GM19025 (cell line): ENCODE results near the gene ICAM5.
"Not testable (repeated sequence)": the region's sequence is repeated elsewhere in the genome, so short reads cannot be mapped to it uniquely, and the experiment has no call there.

ENCODE experiments used
- ATAC-seq: cut with Tn5 transposase; IDR thresholded peaks from one replicate; pipeline ENCODE4 v1.9.1; 2021; ENCODE audit warnings: mild to moderate bottlenecking, low read depth, moderate library complexity; ENCODE audit not compliant: unreplicated experiment

The ICAM5 gene

GRCh38 chr19:10289836-10290356 lies at the start of gene ICAM5:
Gene ICAM5, plus strand, starts transcription at chr19:10289952. Its CDS starts 92 bp downstream, at chr19:10290044.
- ATAC-seq: no peak

DNA sequence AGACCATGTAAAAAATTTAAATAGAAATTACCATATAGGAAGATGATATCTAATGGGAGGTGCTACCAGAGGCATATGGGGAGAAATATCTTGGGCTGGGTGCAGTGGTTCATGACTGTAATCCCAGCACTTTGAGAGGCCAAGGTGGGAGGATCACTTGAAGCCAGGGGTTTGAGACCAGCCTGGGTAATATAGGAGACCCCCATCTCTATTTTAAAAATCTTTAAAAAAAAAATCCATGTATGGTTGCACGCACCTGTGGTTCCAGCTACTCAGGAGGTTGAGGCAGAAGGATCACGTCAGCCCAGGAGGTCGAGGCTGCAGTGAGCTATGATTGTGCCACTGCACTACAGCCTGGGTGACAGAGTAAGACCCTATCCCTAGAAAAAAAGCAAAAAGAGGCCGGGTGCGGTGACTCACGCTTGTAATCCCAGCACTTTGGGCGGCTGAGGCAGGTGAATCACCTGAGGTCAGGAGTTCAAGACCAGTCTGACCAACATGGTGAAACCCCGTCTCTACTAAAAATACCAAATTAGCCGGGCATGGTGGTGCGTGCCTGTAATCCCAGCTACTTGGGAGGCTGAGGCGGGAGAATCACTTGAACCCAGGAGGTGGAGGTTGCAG lies 47.8 kb upstream of the ICAM5 start:
- ATAC-seq: not testable (repeated sequence)

DNA sequence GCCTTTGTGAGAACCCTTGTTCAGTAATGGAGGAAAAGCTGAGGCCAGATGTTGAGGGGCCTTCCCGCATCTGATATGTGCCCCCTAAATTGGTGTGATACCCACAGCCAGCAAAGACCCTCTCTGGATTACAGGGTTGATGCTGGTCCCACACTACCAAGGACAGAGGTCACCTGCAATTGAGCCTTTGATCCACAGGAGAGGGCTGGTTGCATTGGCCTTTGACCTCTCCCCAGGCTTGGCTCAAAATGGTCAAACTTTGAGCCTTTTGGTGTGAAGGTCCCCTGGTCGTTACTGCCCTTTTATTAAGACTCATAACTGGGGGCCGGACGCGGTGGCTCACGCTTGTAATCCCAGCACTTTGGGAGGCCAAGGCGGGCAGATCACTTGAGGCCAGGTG lies 46.1 kb upstream of the ICAM5 start:
- ATAC-seq: no peak

DNA sequence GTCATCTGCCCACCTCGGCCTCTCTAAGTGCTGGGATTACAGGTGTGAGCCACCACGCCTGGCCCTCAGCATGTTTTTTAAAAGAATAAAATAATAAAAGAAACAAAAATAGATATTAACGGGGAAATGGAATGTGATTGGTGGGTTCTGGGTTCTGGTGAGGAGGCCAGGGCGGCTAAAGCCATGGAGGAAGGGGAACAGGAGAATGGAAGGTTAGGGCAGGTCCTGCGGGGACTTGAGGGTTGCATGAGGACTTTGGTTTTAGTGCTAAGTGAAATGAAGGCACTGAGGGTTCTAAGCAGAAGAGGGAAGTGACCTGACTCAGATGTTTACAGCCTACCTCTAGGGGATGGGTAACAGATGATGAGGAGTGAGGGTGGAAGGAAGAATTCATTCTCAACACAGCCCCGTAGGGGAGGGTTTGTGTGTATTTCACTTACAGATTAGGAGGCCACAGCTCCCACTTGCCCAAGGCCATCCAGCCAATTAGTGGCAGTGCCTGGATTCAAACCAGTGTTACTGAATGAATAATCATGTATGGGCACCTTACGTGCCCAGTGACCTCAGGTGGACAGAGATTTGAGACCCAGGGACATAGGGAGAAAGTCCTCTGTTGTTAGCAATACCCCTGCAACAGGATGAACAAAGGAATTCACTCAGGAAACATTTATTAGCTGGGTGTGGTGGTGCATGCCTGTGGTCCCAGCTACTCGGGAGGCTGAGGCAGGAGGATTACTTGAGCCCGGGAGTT lies 44.4 kb upstream of the ICAM5 start:
- ATAC-seq: no peak

DNA sequence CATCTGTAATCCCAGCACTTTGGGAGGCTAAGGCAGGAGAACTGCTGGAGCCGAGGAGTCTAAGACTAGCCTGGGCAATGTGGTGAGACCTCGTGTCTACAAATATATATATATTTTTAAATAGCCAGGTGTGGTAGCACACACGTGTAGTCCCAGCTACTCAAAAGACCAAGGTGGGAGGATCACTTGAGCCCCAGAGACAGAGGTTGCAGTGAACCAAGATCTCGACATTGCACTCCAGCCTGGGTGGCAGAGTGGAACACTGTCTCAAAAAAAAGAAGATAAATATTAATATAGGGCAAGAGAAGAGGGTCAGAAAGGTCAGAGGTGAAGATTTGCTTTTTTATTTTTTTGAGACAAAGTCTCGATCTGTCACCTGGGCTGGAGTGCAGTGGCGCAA lies 43.2 kb upstream of the ICAM5 start:
- ATAC-seq: no peak

- peak; percentile 82 for ATAC-seq
These were observed 37.7 kb upstream of the ICAM5 start, which contains the start of gene MRPL4 for GRCh38 chr19:10251792-10252694. Gene MRPL4, plus strand, starts transcription at chr19:10252214. Its CDS starts 40 bp downstream, at chr19:10252254.

- ATAC-seq: no peak
These were observed 37.0 kb upstream of the ICAM5 start for GRCh38 chr19:10252707-10253106.

GRCh38 chr19:10254244-10254643 lies 35.5 kb upstream of the ICAM5 start:
- ATAC-seq: no peak

GRCh38 chr19:10255358-10255757 lies 34.4 kb upstream of the ICAM5 start:
- no peak for ATAC-seq

DNA sequence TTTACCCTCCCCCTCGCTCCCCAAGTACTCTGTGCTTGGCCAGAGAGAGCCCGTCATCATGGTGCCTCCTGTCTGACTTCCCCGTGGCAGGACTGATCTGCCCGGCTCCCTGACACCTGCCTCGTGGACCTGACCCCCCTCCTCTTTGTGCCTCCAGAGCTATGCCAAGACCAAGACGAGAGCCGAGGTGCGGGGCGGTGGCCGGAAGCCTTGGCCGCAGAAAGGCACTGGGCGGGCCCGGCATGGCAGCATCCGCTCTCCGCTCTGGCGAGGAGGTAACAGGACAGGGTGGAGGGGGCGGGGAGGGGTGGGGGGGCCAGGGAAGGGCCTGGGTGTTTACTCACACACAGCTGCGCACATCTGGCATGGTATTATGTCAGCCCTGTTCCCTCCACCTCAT lies 33.2 kb upstream of the ICAM5 start:
- no peak for ATAC-seq

DNA sequence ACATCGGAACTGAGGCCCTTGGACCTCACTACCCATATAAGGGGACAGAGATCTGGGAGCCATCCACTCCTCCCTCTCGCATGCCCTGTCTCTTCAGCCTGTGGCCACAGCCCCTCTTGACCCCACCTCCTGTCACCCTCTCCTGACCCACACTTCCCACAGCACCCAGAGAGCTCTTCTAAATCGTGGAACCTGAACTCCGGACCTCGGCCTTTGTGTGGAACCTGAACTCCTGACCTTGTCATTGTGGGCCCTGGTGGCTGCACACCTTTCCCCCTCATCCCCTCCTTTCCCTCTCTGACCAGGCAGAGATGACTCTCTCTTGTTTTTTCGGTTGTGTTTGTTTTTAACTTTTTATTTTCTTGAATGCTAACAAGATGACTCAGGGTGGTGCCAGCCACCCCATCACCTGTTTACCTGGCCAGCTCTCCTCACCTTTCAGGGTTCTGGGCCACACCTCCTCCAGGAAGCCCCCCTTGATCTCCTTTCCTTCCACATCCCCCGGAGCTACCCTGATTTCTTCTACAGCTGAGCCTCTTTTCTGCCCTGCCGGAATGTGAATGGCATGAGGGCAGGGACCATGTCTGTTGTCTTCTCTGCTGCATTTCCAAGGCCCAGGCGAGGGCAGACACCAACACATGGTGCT lies 32.7 kb upstream of the ICAM5 start:
- ATAC-seq: no peak

GRCh38 chr19:10258080-10258710 lies 31.6 kb upstream of the ICAM5 start:
- no peak for ATAC-seq

DNA sequence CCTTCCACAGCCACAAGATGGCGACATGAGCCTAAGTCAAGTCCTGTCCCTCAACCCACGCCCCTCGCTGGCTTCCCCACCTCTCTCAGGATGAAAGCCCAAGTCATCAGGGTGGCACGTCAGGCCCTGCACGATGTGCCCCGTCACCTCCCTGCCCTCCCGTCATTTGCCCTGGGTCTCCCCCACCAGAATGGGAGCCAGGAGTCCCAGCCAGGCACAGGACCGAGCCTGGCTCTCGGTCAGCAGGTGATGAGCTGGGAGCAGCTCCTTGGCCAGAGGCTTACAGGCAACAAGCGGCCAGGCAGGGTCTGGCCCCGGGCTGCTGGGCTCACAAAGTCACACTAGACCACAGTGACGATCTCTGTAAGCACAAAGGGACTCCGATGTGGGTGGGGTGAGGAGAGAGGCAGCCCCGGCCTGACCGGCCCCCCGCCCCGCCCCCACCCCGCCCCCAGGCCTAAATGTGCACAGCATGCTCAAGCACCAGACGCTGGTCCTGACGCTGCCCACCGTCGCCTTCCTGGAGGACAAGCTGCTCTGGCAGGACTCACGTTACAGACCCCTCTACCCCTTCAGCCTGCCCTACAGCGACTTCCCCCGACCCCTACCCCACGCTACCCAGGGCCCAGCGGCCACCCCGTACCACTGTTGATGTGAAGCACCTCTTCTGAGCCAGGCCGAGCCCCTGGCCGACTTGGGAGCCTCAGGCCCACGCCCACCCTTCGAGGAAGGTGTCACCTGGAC lies 30.4 kb upstream of the ICAM5 start:
- no peak for ATAC-seq

DNA sequence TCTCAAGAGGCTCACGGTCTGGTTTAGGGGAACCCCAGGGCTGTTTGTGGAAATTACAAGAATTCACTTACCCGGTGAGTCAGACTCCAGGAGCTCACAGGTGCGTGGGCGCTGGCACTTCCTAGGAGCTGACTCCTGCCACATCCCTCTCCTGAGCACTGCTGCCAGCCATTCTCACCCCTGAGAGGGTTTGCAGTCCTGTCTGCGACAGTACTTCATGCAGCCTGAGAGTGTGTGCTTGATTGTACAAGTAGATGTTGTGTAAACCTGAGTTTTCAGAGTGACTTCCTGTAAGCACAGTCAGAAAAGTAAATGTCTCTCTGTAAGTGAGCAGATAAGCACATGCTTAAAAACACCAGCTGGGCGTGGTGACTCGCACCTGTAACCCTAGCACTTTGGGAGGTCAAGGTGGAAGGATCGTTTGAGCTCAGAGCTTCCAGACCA lies 29.6 kb upstream of the ICAM5 start:
- no peak for ATAC-seq

DNA sequence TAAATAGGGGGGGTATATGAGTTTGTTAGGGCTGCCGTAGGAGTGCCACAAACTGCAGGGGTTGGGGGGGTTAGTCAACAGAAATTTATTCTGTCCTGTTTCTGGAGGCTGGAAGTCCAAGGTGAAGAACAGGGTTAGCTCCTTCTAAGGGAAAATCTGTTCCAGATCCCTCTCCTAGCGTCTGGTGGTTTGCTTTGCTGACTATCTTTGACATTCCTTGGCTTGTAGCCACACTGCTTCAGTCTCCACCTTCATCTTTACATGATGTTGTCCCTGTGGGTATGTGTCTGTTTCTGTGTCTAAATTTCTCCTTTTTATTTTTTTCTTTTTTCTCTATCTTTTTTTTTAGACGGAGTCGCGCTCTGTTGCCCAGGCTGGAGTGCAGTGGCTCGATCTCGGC lies 27.0 kb upstream of the ICAM5 start:
- ATAC-seq: no peak

GRCh38 chr19:10266706-10267105 lies 23.0 kb upstream of the ICAM5 start:
- ATAC-seq: no peak

GRCh38 chr19:10268071-10268470 lies 21.7 kb upstream of the ICAM5 start:
- no peak for ATAC-seq

DNA sequence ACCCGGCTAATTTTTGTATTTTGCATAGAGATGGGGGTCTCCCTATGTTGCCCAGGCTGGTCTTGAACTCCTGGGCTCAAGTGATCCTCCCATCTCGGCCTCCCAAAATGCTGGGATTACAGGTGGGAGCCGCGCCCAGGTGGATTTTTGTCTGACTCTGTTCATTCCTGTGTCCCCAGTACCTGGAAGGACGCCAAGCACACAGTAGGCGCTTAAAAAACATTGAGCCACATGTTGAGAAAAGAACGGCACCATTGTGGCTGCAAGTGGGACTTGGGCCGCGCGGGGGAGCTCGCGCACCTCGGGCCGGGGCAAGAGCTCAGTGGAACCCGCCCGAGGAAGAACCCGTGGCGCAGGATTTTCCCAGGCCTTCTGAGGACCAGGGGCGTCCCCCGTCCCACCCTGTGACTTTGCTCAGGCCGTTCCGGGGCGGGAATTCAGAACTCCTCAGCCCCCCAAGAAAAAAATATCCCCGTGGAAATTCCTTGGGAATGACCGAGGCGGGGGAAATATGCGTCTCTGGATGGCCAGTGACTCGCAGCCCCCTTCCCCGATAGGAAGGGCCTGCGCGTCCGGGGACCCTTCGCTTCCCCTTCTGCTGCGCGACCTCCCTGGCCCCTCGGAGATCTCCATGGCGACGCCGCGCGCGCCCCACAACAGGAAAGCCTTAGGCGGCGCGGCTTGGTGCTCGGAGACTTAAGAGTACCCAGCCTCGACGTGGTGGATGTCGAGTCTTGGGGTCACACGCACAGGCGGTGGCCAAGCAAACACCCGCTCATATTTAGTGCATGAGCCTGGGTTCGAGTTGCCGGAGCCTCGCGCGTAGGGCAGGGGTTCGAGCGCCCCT lies 20.2 kb upstream of the ICAM5 start:
- ATAC-seq: no peak
